ENCODE measurements around the gene NAV2.

DNA sequence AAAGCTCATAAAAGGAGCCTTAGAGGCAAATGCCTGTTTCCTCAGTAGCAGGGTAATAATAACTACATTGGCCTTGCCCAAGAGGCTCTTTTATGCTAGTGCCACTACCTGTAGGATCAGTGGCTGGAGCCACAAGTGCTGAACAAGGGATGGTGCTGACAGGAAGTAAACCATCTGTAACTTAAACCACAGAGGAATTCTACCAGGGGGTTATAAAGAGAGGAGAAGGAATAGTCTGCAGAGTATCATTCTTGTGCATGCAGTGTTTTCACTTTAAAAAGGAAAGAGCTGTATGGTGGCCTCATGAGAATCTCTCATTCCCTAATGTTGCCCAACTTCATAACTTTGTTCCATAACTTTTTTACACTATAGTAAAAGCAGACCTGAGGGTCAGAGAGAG is 279.5 kb downstream of the NAV2 start:
- no peak for TF ChIP-seq POLR2A (IDR thresholded peaks at IDR 0.05)
- TF ChIP-seq, protein P1, sequence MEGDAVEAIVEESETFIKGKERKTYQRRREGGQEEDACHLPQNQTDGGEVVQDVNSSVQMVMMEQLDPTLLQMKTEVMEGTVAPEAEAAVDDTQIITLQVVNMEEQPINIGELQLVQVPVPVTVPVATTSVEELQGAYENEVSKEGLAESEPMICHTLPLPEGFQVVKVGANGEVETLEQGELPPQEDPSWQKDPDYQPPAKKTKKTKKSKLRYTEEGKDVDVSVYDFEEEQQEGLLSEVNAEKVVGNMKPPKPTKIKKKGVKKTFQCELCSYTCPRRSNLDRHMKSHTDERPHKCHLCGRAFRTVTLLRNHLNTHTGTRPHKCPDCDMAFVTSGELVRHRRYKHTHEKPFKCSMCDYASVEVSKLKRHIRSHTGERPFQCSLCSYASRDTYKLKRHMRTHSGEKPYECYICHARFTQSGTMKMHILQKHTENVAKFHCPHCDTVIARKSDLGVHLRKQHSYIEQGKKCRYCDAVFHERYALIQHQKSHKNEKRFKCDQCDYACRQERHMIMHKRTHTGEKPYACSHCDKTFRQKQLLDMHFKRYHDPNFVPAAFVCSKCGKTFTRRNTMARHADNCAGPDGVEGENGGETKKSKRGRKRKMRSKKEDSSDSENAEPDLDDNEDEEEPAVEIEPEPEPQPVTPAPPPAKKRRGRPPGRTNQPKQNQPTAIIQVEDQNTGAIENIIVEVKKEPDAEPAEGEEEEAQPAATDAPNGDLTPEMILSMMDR (IDR thresholded peaks at IDR 0.05) = no peak
